ENCODE measurements around the gene FRMD4B.
A peak's percentile ranks its signal among the peaks of the same experiment; 100 is the strongest.

Gene FRMD4B

GRCh38 chr3:69385723-69386555, at the start of gene FRMD4B:
Gene FRMD4B, minus strand, starts transcription at chr3:69386088. Its CDS starts 99 bp downstream, at chr3:69385989.
- DNase-seq (ENCODE audit: low read depth in 3 of 3, low spot score in 1 of 3), result no peak

GRCh38 chr3:69433969-69434325, 48.1 kb upstream of the FRMD4B start:
- DNase-seq (ENCODE audit: low read depth in 3 of 3, low spot score in 1 of 3), result no peak

GRCh38 chr3:69433121-69433968, 47.5 kb upstream of the FRMD4B start:
- DNase-seq (ENCODE audit: low read depth in 3 of 3, low spot score in 1 of 3), result no peak

- DNase-seq (ENCODE audit: low read depth in 3 of 3, low spot score in 1 of 3), result no peak
Observed at GRCh38 chr3:69428657-69429255, 42.9 kb upstream of the FRMD4B start.

GRCh38 chr3:69426967-69427304, 41.0 kb upstream of the FRMD4B start:
- DNase-seq (ENCODE audit: low read depth in 3 of 3, low spot score in 1 of 3), result no peak

DNA sequence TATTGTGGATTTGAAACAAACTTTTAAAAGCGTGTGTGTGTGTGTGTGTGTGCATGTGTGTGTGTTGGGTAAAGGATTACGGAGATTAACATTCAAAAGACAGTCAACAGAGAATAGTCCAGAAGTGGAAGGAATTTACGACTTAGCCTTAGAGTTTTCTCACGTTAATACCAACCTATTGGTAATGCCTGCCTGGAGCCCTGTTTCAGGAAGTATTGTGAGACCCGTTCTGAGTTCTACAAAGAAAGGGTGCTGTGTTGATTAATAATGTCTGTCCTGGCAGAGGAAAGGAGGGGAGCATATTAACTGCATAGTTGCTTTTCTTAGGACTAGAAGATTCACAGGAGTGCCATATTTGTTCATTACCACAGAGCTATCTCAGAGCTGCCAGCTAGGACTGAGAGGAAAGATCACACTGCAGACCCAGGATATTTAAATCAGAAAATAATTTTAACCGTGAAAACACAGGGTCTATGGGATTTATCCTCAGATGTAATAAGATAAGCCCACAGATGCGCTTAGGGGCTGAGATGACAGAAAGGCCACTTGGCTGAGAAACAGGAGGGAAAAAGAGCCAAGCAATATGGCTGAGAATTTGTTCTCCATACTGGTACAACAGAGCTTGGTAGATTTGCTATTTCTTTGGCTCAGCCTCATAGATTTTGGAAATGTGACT, 40.5 kb upstream of the FRMD4B start:
- no peak for DNase-seq (ENCODE audit: low read depth in 3 of 3, low spot score in 1 of 3)

GRCh38 chr3:69425249-69425648, 39.4 kb upstream of the FRMD4B start:
- DNase-seq (ENCODE audit: low read depth in 3 of 3, low spot score in 1 of 3), result no peak

GRCh38 chr3:69423463-69424155, 37.7 kb upstream of the FRMD4B start:
- DNase-seq (ENCODE audit: low read depth in 3 of 3, low spot score in 1 of 3), result no peak

- DNase-seq (ENCODE audit: low read depth in 3 of 3, low spot score in 1 of 3), result no peak
Observed at GRCh38 chr3:69422751-69423150, 36.9 kb upstream of the FRMD4B start.

DNA sequence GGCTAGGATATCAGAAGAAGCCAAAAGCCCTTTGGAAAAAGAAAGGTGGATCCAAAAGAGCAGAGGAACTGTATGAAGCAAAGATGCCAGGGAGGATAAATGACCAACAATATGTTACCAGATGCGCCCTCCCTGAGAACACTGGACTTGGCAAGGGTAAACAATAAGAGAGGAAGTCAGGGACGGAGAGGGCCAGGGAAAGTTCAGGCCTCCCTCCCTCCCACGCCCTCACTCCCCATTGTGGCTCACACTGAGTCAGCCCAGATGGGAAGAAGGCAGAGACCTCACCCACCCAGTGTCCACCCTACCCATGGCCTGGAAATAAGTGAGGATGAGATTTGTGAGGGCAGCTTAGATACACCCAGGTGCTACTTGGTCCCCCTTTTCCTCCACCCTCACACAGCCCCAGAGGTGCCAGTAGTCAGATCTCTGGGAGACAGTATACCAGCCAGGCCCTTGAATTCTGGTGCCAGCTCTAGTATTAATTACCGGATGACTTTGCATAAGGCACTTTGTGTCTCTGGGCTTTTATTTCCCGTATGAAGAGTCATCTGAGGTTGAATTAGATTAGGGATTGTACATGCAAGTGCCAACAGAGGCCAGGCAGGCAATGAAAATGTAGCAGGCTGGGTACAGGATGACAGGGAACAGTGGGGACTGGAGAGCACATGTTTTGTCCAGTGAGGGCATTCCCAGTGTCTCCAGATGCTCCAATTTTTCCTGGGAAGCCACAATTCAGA, 35.1 kb upstream of the FRMD4B start:
- DNase-seq (ENCODE audit: low read depth in 3 of 3, low spot score in 1 of 3), result no peak

DNA sequence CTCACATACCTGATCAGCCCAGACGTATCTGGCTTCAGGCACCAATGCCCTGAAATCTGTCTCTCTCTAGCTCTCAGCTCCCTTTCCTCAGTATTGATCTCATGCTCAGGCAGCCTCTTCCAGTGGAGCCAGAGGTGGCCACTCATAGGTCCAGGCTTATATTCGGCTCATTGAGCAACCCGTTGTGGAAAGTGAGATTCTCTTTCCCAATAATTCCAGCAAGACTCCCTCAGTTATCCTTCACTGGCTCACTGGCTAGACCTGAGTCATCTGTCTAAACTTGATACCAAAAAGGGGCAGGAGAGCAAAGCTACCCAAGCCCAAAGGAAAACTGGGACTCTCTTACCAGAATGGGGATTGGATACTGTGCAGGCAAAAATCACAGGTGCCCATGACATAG, 33.4 kb upstream of the FRMD4B start:
- no peak for DNase-seq (ENCODE audit: low read depth in 3 of 3, low spot score in 1 of 3)

GRCh38 chr3:69417541-69418078, 31.7 kb upstream of the FRMD4B start:
- DNase-seq (ENCODE audit: low read depth in 3 of 3, low spot score in 1 of 3), result no peak

DNA sequence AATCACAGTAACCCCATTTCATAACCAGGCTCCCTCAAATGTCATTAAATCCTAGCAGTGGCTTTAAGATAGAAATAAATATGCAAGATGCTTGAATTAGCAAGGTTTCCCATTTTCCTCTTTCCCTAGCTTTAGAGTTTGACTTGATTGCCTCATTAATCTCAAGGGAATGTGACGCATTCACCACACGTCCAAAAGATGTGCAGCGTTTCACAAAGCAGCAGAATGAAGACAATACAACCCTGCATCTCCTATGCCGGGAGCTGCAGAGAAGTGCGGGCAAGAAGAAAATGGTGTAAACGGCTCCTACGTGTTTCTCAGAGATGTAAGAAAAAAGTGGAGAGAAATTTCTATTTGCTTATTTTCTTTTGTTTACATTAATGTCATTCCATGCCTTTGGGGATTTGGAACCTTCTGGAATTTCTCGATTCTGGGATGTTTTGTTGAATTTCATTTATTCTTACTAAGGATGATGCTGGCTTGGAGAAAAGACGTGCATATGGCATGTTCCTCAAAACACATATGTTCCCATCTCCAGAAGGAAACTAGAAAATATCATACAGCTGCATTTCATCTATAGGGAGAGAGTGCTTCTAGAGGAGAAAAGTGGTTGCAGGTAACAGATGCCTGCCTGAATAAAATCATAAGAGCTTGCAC, 27.8 kb upstream of the FRMD4B start:
- no peak for DNase-seq (ENCODE audit: low read depth in 3 of 3, low spot score in 1 of 3)

GRCh38 chr3:69411346-69411745, 25.5 kb upstream of the FRMD4B start:
- DNase-seq (ENCODE audit: low read depth in 3 of 3, low spot score in 1 of 3), result no peak

- peak; percentile 7 to 49 (median 27) for DNase-seq (ENCODE audit: low read depth in 3 of 3, low spot score in 1 of 3)
Observed at GRCh38 chr3:69410301-69410700, 24.4 kb upstream of the FRMD4B start.

DNA sequence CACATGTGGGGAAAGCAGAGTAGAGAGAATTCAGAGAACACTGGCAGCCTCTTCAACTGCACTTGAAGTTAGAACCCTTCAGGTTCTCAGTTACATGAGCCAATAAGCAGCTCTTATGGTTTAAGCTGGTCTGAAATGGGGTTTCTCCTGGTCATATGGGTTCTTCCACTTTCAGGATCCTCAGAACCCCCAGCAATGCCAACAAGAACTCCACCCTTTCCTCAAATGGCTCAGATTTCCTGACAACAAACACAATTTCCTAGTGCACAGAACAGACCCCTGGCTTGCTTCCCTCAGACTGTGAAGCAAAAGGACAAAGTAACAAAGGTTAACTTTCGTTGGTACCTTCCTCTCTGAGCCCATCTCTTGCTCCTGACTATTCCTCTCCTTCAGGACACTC, 23.9 kb upstream of the FRMD4B start:
- no peak for DNase-seq (ENCODE audit: low read depth in 3 of 3, low spot score in 1 of 3)

DNA sequence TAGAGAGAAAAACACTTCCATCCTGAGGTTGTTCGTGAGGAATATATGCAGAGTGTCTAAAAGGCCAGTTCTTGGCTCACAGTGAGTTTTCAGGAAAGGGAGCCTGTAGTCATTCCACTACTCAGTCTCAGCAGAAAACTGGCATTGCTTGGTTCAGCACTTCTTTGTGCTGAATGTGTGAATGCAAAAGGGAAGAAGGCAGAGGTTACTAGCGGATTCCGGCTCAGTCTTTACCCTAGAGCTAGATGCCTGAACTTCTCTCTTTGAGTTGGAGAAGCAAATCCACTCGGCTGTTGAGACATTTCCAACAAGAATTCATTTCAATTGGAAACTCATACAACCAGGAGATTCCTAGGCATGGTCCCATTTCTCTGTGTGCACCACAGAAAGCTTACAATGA, 23.1 kb upstream of the FRMD4B start:
- no peak for DNase-seq (ENCODE audit: low read depth in 3 of 3, low spot score in 1 of 3)

DNA sequence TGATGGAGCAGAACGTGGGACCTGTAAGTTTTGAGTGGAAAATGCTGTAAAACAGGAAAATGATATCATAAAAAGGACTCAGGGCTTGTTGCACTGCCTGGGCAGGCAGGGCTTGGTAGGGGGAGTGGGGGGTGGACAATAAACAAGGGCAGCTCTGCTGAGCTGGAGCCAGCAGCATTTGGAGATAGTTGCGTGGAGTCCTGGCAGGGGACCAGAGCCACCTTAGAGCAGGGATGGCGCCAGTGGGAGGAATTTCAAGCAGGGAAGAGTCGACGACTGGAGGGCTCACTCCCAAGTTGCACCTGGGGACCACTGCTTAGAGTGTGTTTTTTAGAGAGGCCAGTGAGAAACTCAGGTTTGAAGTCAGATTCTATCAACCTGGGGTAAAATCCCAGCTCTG, 22.7 kb upstream of the FRMD4B start:
- DNase-seq (ENCODE audit: low read depth in 3 of 3, low spot score in 1 of 3), result no peak

DNA sequence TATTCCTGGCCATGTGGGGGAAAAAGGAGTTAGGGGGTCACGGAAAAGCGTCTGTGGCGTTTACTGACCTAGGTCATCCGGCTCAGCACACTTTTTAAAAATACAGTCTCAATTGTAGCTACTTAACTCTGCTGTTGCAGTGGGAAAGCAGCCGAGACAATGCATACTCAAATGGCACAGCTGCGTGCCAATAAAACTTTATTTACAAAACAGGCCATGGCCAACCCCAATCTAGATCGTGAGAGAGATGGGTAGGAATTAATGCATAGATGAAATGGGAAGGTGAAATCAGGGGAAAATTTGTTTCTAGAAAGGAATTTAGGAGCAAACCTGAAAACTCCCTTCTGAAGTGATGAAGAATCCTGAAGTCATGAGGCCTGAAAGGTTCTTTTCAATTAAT, 22.0 kb upstream of the FRMD4B start:
- DNase-seq (ENCODE audit: low read depth in 3 of 3, low spot score in 1 of 3), result no peak

Data from stimulated activated CD4-positive, alpha-beta T cell treated with anti-CD3 and anti-CD28 coated beads, TNF-alpha, amount 100 ng/mL, for 1 hour (primary cell).